ENCODE measurements around the gene PCSK4.

DNA sequence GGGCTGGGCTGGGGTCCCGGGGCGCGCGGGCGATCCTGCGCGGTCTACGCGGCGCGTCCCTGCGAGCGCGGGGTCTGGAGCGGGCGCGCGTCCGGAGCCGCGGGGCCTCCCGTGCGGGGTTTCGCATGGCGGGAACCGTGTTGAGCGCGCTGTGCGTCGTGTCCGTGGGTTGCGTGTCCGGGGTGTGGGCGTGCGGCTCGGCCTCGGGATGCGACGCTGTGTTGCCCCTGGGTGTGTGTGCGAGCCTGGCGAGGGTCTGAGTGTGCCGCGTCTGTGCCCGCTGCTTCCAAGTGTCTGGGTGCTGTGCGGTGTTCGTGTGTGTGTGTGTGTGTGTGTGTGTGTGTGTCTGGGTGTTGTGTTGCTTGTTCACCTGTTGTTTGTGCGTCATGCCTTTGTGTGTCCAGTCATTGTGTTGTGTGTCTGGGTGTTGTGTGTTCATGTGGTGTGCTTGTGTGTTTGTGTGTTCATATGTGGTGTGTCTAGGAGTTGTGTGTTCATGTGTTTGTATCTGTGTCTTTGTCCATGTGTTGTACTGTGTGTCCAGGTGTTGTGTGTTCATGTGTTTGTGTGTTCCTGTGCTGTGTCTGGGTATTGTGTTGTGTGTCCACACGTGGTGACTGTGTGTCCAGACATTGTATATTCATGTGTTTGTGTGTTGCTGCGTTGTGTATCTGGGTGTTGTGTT lies 34.3 kb upstream of the PCSK4 start:
- TF ChIP-seq, protein P1, sequence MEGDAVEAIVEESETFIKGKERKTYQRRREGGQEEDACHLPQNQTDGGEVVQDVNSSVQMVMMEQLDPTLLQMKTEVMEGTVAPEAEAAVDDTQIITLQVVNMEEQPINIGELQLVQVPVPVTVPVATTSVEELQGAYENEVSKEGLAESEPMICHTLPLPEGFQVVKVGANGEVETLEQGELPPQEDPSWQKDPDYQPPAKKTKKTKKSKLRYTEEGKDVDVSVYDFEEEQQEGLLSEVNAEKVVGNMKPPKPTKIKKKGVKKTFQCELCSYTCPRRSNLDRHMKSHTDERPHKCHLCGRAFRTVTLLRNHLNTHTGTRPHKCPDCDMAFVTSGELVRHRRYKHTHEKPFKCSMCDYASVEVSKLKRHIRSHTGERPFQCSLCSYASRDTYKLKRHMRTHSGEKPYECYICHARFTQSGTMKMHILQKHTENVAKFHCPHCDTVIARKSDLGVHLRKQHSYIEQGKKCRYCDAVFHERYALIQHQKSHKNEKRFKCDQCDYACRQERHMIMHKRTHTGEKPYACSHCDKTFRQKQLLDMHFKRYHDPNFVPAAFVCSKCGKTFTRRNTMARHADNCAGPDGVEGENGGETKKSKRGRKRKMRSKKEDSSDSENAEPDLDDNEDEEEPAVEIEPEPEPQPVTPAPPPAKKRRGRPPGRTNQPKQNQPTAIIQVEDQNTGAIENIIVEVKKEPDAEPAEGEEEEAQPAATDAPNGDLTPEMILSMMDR (IDR thresholded peaks at IDR 0.05), result no peak
- TF ChIP-seq POLR2AphosphoS5 (IDR thresholded peaks at IDR 0.05), result no peak
- no peak for TF ChIP-seq EP300 (IDR thresholded peaks at IDR 0.05)
- TF ChIP-seq POLR2A (IDR thresholded peaks at IDR 0.05), result no peak

Data from sigmoid colon (tissue), 4 donors.